GM23338 (cell line): ENCODE results near the gene ARHGAP10. TPM values are rescaled to one million over a fixed set of nuclear protein-coding genes. Genes with fewer than 3 reads are reported as not detected.

Experiments
- ATAC-seq: fragments of 200-7000 bp; cut with Tn5 transposase; 3 replicates; pipeline ENCODE4 v1.9.1; 2020
- DNase-seq: peaks from one replicate; pipeline ENCODE4 v3.0.0-alpha.2; 2015; ENCODE audit warnings: low spot score
- H2AFZ ChIP-seq: fragments of 200-600 bp; sonication (generic); 2 replicates; pipeline ENCODE4 v1.8.0; 2016; ENCODE audit warnings: antibody characterized with exemption, mild to moderate bottlenecking, moderate library complexity
- H3F3A ChIP-seq: fragments of 200-600 bp; sonication (generic); replicated peaks from 2 replicates; pipeline ENCODE4 v1.8.0; 2017; ENCODE audit warnings: antibody characterized with exemption, mixed run types, low read depth
- H3K27ac ChIP-seq: fragments of 200-600 bp; sonication (generic); 2 replicates; pipeline ENCODE4 v1.6.1; 2016; ENCODE audit warnings: low read depth
- H3K27me3 ChIP-seq: fragments of 200-600 bp; sonication (generic); 2 replicates; pipeline ENCODE4 v1.8.0; 2016; ENCODE audit warnings: mild to moderate bottlenecking, mixed run types, moderate library complexity; ENCODE audit not compliant: insufficient read depth
- H3K36me3 ChIP-seq: fragments of 200-600 bp; sonication (generic); 2 replicates; pipeline ENCODE4 v1.8.0; 2016; ENCODE audit warnings: mild to moderate bottlenecking; ENCODE audit not compliant: insufficient read depth
- H3K4me1 ChIP-seq: fragments of 200-600 bp; sonication (generic); 2 replicates; pipeline ENCODE4 v1.8.0; 2016; ENCODE audit warnings: mild to moderate bottlenecking, moderate library complexity; ENCODE audit not compliant: insufficient read depth
- H3K4me2 ChIP-seq: fragments of 200-600 bp; sonication (generic); 2 replicates; pipeline ENCODE4 v1.7.1; 2017; ENCODE audit warnings: mixed run types
- H3K4me3 ChIP-seq: fragments of 200-600 bp; sonication (generic); 2 replicates; pipeline ENCODE4 v1.6.1; 2016; ENCODE audit warnings: mixed run types
- H3K79me2 ChIP-seq: fragments of 200-600 bp; sonication (generic); replicated peaks from 2 replicates; pipeline ENCODE4 v1.8.0; 2017; ENCODE audit warnings: mild to moderate bottlenecking; ENCODE audit not compliant: insufficient read depth
- H3K9me2 ChIP-seq: fragments of 200-600 bp; sonication (generic); 2 replicates; pipeline ENCODE4 v1.8.0; 2017; ENCODE audit not compliant: insufficient read depth
- H4K20me1 ChIP-seq: fragments of 200-600 bp; sonication (generic); replicated peaks from 2 replicates; pipeline ENCODE4 v1.8.0; 2017; ENCODE audit warnings: mild to moderate bottlenecking; ENCODE audit not compliant: insufficient read depth
- H3K27ac Mint-ChIP-seq: 2 replicates; pipeline ENCODE4 v1.8.0; 2020; ENCODE audit warnings: inconsistent platforms, mild to moderate bottlenecking, moderate library complexity, mixed read lengths
- H3K27me3 Mint-ChIP-seq: 3 replicates; pipeline ENCODE4 v1.8.0; 2022; ENCODE audit warnings: low read depth, mild to moderate bottlenecking, moderate library complexity, mixed read lengths, inconsistent platforms; ENCODE audit not compliant: insufficient read depth, poor library complexity
- H3K36me3 Mint-ChIP-seq: 3 replicates; pipeline ENCODE4 v1.8.0; 2021; ENCODE audit warnings: low read depth, mild to moderate bottlenecking, inconsistent platforms, moderate library complexity, mixed read lengths
- H3K4me1 Mint-ChIP-seq: 3 replicates; pipeline ENCODE4 v1.8.0; 2020; ENCODE audit warnings: mild to moderate bottlenecking, inconsistent platforms, mixed read lengths
- H3K4me3 Mint-ChIP-seq: 3 replicates; pipeline ENCODE4 v1.8.0; 2021; ENCODE audit warnings: moderate library complexity, mild to moderate bottlenecking, inconsistent platforms, mixed read lengths
- H3K9me3 Mint-ChIP-seq: 3 replicates; pipeline ENCODE4 v1.8.0; 2020; ENCODE audit warnings: moderate library complexity, mild to moderate bottlenecking, inconsistent platforms, mixed read lengths
- ETS1 ChIP-seq: IDR thresholded peaks from 2 replicates; pipeline ENCODE4 v1.6.1; 2016; ENCODE audit warnings: antibody characterized with exemption
- EZH2 ChIP-seq: fragments of 200-600 bp; sonication (generic); IDR thresholded peaks from one replicate; pipeline ENCODE4 v1.8.0; 2017; ENCODE audit warnings: antibody characterized with exemption, mild to moderate bottlenecking, low read depth; ENCODE audit not compliant: unreplicated experiment
- EZH2phosphoT487 ChIP-seq: fragments of 200-600 bp; sonication (generic); IDR thresholded peaks from one replicate; pipeline ENCODE4 v1.8.1; 2018; ENCODE audit warnings: antibody characterized with exemption; ENCODE audit not compliant: unreplicated experiment
- JUNB ChIP-seq: IDR thresholded peaks from one replicate; pipeline ENCODE4 v1.6.1; 2016; ENCODE audit warnings: antibody characterized with exemption; ENCODE audit not compliant: unreplicated experiment
- POLR2AphosphoS5 ChIP-seq: IDR thresholded peaks from 2 replicates; pipeline ENCODE4 v1.6.1; 2016; ENCODE audit warnings: antibody characterized with exemption, low read depth
- REST ChIP-seq: IDR thresholded peaks from one replicate; pipeline ENCODE4 v1.6.1; 2018; ENCODE audit warnings: antibody characterized with exemption; ENCODE audit not compliant: unreplicated experiment
- STAT1 ChIP-seq: IDR thresholded peaks from one replicate; pipeline ENCODE4 v1.6.1; 2016; ENCODE audit warnings: antibody characterized with exemption; ENCODE audit not compliant: unreplicated experiment
- ZNF114 ChIP-seq: fragments of 250-450 bp; sonication (Bioruptor Pico); IDR thresholded peaks from 2 replicates; pipeline ENCODE4 v1.5.0; 2020; ENCODE audit warnings: mild to moderate bottlenecking, moderate library complexity
- polyA plus RNA-seq: library from polyadenylated mRNA; unstranded; fragments of >200 nt; fragmentation: Nextera tagmentation; extraction: Ambion mirVana; gene quantifications from 2 replicates; pipeline ENCODE4 v1.2.1, GENCODE V29; 2016
- total RNA-seq: library from RNA; depleted of rRNA; stranded (reverse); fragments of >200 nt; shearing (Covaris generic); gene quantifications from 2 replicates; pipeline ENCODE4 v1.2.3, GENCODE V29; 2014
- TF ChIP-seq, protein P1 (sequence below), 2 experiments: fragments of 200-600 bp in 1 of 2; sonication (generic) in 1 of 2; conservative IDR thresholded peaks; 2 replicates each; pipeline versions ENCODE4 v1.5.1 to v1.6.1; 2016 to 2017; ENCODE audit warnings: antibody characterized with exemption in 2 of 2, low read depth in 2 of 2, mild to moderate bottlenecking in 2 of 2, moderate library complexity in 1 of 2

Gene ARHGAP10
- total and polyA plus RNA-seq, 2 experiments from 2014 or later: 5.1 to 6.3 TPM

- TF ChIP-seq, protein P1, sequence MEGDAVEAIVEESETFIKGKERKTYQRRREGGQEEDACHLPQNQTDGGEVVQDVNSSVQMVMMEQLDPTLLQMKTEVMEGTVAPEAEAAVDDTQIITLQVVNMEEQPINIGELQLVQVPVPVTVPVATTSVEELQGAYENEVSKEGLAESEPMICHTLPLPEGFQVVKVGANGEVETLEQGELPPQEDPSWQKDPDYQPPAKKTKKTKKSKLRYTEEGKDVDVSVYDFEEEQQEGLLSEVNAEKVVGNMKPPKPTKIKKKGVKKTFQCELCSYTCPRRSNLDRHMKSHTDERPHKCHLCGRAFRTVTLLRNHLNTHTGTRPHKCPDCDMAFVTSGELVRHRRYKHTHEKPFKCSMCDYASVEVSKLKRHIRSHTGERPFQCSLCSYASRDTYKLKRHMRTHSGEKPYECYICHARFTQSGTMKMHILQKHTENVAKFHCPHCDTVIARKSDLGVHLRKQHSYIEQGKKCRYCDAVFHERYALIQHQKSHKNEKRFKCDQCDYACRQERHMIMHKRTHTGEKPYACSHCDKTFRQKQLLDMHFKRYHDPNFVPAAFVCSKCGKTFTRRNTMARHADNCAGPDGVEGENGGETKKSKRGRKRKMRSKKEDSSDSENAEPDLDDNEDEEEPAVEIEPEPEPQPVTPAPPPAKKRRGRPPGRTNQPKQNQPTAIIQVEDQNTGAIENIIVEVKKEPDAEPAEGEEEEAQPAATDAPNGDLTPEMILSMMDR (conservative IDR thresholded peaks at IDR 0.05; ENCODE audit: low read depth in 2 of 2): no peak
- TF ChIP-seq JUNB: no peak
- TF ChIP-seq POLR2AphosphoS5: no peak
- TF ChIP-seq ETS1: no peak
- no peak for TF ChIP-seq EZH2phosphoT487
- no peak for TF ChIP-seq ZNF114 (CRISPR knock-in tag)
- no peak for TF ChIP-seq STAT1
- no peak for TF ChIP-seq EZH2
Measured at GRCh38 chr4:148053298-148054003, 321.6 kb downstream of the ARHGAP10 start (continued).

DNA sequence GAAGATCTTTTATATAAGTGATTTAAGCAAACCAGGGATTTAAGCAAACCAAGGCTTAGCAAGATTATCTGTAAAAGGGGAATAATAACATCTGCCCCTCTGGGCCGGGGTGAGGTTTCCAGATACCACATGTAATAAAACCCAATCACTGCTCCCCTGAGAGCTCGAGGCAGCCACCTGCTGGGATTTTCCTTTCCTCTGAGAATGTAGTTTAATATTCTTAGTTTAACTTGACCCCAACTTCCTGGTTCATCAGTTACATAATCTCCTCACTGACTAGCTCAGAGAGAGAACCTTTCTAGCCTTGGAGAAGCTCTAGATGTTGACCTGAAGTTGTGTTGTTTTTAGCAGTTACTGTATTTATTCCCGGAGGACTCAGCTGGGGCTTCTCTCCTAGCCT lies 322.4 kb downstream of the ARHGAP10 start:
- Histone ChIP-seq H3K4me3 (no peak overlapping the region), H4K20me1 (no peaks in the 10 kb centered on the region), H3F3A (no peaks in the 10 kb centered on the region), H3K9me2 (no peaks in the 10 kb centered on the region), H3K4me1 (peaks cover 19% of the 10 kb centered on the region), H3K27ac (no peak overlapping the region), H3K27me3 (no peaks in the 10 kb centered on the region), H3K4me2 (no peak overlapping the region), H3K79me2 (no peaks in the 10 kb centered on the region), H3K36me3 (no peaks in the 10 kb centered on the region), H2AFZ (no peak overlapping the region)
- Mint-ChIP-seq H3K27me3 (no peaks in the 10 kb centered on the region), H3K4me1 (peaks cover 34% of the 10 kb centered on the region), H3K36me3 (no peaks in the 10 kb centered on the region), H3K4me3 (no peak overlapping the region), H3K27ac (no peak overlapping the region), H3K9me3 (no peaks in the 10 kb centered on the region)
- ATAC-seq (no peak), DNase-seq (no peak)
- TF ChIP-seq, protein P1 (conservative IDR thresholded peaks at IDR 0.05; ENCODE audit: low read depth in 2 of 2): peak in 1 of 2 experiments; percentile 12; a peak in 1 of 4 replicates
- TF ChIP-seq REST: no peak
